GM18499 (cell line): ENCODE results near the gene KDM5A.
"Not testable (repeated sequence)": the region's sequence is repeated elsewhere in the genome, so short reads cannot be mapped to it uniquely, and the experiment has no call there.

Experiments
- ATAC-seq: cut with Tn5 transposase; IDR thresholded peaks from one replicate; pipeline ENCODE4 v1.9.1; 2021; ENCODE audit warnings: moderate number of reproducible peaks; ENCODE audit not compliant: insufficient read depth, unreplicated experiment

KDM5A gene

GRCh38 chr12:243381-243780 lies 145.7 kb downstream of the KDM5A start:
- no peak for ATAC-seq

GRCh38 chr12:242496-242895 lies 146.6 kb downstream of the KDM5A start:
- ATAC-seq = no peak

GRCh38 chr12:241266-241665 lies 147.9 kb downstream of the KDM5A start:
- ATAC-seq = no peak

GRCh38 chr12:240566-240965 lies 148.6 kb downstream of the KDM5A start:
- no peak for ATAC-seq

- ATAC-seq = no peak
Observed at GRCh38 chr12:238736-239398, 150.3 kb downstream of the KDM5A start.

GRCh38 chr12:238116-238515 lies 151.0 kb downstream of the KDM5A start:
- no peak for ATAC-seq

GRCh38 chr12:237026-237815 lies 151.9 kb downstream of the KDM5A start:
- no peak for ATAC-seq

- no peak for ATAC-seq
Observed at GRCh38 chr12:236445-236844, 152.7 kb downstream of the KDM5A start.

GRCh38 chr12:235967-236366 lies 153.2 kb downstream of the KDM5A start:
- ATAC-seq = not testable (repeated sequence)

GRCh38 chr12:234891-235415 lies 154.2 kb downstream of the KDM5A start:
- ATAC-seq = no peak

- ATAC-seq = no peak
Observed at GRCh38 chr12:234019-234418, 155.1 kb downstream of the KDM5A start.

- ATAC-seq = no peak
Observed at GRCh38 chr12:233615-233968, 155.5 kb downstream of the KDM5A start.

GRCh38 chr12:232731-233614 lies 156.1 kb downstream of the KDM5A start:
- no peak for ATAC-seq

- no peak for ATAC-seq
Observed at GRCh38 chr12:230925-231671, 158.0 kb downstream of the KDM5A start.
